SK-N-MC (cell line): ENCODE data around the gene GZF1.

Source experiments
- EZH2 ChIP-seq: fragments of 200-600 bp; sonication (generic); IDR thresholded peaks from one replicate; pipeline ENCODE4 v1.6.1; 2017; ENCODE audit warnings: antibody characterized with exemption
- FOXP2 ChIP-seq: optimal IDR thresholded peaks from 2 replicates; pipeline ENCODE3; 2011; ENCODE audit warnings: mild to moderate bottlenecking, moderate library complexity; ENCODE audit not compliant: insufficient read depth; ENCODE audit errors: extremely low read length, control extremely low read depth
- POLR2AphosphoS5 ChIP-seq: IDR thresholded peaks from 2 replicates; pipeline ENCODE4 v1.6.1; 2012; ENCODE audit warnings: mild to moderate bottlenecking, low read depth, low read length, borderline replicate concordance

DNA sequence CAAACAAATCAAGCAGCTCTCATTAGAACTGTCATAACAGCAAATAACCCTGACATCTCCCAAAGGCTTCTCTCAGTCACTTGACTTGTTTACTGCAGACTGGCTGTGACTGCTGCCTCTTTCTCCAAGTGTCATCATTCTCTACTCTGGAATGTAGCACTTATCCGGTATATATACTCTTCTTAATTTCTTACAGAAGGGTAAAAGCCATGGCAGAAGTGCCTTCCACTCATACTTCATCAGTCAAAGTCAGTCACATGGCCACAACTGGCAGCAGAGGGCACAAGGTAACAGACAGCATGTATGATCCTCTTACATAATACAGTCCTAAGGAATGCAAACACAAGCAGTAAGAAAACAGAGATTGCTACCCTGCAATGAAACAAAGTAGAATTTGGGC lies 50.0 kb downstream of the GZF1 start:
- TF ChIP-seq EZH2 (no peak), POLR2AphosphoS5 (no peak), FOXP2 (no peak)
